PFSK-1 (cell line): Measurements from ENCODE around the gene MRPL19.

Experiments used
- FOXP2 ChIP-seq: optimal IDR thresholded peaks from 2 replicates; pipeline ENCODE3; 2011; ENCODE audit warnings: borderline replicate concordance, control low read depth, inconsistent platforms; ENCODE audit not compliant: insufficient read depth; ENCODE audit errors: extremely low read length, extremely low read depth
- POLR2AphosphoS5 ChIP-seq: IDR thresholded peaks from 2 replicates; pipeline ENCODE4 v1.6.1; 2012; ENCODE audit warnings: low read depth, mild to moderate bottlenecking, control low read depth, low read length, moderate library complexity
- REST ChIP-seq, 2 experiments: IDR thresholded peaks; 2 replicates each; pipeline versions ENCODE4 v1.6.1 to v1.8.0; 2011 to 2012; ENCODE audit warnings: low read depth in 2 of 2, low read length in 2 of 2, control low read depth in 1 of 2, inconsistent platforms in 1 of 2, mild to moderate bottlenecking in 1 of 2, moderate library complexity in 1 of 2; ENCODE audit not compliant: insufficient read depth in 1 of 2
- SIN3A ChIP-seq: IDR thresholded peaks from 2 replicates; pipeline ENCODE4 v1.6.1; 2012; ENCODE audit warnings: mild to moderate bottlenecking, low read length, moderate library complexity, borderline replicate concordance; ENCODE audit not compliant: insufficient read depth
- TAF1 ChIP-seq: IDR thresholded peaks from 2 replicates; pipeline ENCODE4 v1.6.1; 2012; ENCODE audit warnings: low read length, control low read depth, borderline replicate concordance; ENCODE audit not compliant: insufficient read depth

Gene MRPL19

DNA sequence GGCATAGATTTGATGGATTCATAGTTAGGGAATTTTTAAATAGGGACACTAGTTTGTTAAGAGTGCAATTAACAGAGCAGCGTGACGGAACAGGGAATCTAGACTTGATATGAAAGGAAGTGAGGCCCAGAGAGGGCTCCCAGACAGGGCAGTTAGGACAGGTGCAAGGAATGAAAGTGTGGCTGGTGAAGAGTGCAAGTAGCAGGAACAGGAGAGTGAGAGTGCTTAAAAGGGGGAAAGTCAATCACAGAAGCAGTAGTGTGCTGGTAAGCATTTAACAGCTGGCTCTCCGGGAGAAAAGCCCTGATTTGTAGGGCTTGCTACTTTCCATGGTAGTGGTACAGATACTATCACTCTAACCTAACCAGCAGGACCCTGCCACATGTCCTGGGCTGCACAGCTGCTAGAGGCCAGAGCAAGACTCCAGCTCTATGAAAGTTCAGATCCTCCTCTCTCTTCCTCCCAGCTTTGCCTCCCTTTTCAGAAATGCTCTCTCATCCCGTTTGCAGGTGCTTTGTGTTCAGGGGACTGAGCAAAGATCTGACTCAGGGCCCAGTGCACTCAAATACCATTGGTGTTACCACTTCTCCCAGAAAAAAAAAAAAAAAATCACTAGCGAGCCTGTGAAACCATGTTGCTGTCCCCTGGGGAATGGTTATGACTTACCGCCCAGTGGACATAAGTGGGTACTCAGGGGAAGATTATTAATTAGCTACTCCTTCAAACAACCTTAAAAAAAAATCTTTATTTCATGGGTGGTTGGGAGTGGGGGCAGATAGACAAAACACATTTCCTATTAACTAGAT is 82.2 kb downstream of the MRPL19 start:
- TF ChIP-seq FOXP2 (no peak), POLR2AphosphoS5 (no peak), SIN3A (no peak), REST (IDR thresholded peaks at IDR 0.05; ENCODE audit: insufficient read depth in 1 of 2, low read depth in 2 of 2, low read length in 2 of 2) (no peak), TAF1 (no peak)

DNA sequence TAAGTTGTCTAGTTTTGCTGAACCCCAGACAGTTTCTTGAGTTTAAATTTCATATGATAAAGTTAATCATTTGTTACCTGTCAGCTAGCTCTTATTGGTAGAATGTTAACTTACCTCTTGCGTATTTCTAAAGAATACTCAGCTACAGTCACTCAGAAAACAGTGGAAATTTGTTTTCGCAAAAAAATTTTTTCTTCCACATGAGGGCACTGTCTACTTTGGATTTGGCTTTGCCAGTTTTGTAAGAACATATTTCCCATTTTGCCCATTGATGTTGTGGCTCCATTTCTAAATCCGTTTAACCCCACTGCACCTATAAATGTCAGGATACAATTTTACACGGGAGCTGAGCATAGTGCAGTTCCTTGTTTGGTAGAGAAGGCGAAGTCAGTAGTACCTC is 83.3 kb downstream of the MRPL19 start:
- TF ChIP-seq POLR2AphosphoS5, result no peak
- no peak for TF ChIP-seq FOXP2
- TF ChIP-seq TAF1, result no peak
- TF ChIP-seq REST (IDR thresholded peaks at IDR 0.05; ENCODE audit: insufficient read depth in 1 of 2, low read depth in 2 of 2, low read length in 2 of 2), result no peak
- TF ChIP-seq SIN3A, result no peak

GRCh38 chr2:75736276-75736675 is 89.7 kb downstream of the MRPL19 start:
- TF ChIP-seq FOXP2 (no peak), SIN3A (no peak), POLR2AphosphoS5 (no peak), TAF1 (no peak), REST (IDR thresholded peaks at IDR 0.05; ENCODE audit: insufficient read depth in 1 of 2, low read depth in 2 of 2, low read length in 2 of 2) (no peak)

DNA sequence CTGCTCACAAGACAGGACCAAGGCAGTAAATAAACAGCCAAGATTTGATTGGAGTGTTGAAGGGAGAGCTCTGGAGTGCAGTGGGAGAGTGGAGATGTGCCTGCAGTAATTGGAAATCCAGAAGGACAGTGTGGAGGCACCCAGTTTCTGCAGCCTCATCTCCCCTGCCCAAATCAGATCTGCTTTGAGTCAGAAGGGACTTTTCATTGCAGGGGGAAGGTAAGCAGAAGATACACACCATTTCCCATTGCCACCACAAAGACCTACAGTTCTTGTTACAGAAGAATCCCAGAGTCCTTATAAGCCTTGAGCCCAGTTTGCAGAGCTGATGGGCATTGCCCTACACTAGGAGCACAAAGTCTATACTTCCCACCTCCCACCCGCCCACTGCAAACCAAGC is 91.4 kb downstream of the MRPL19 start:
- TF ChIP-seq POLR2AphosphoS5 (no peak), TAF1 (no peak), FOXP2 (no peak), REST (IDR thresholded peaks at IDR 0.05; ENCODE audit: insufficient read depth in 1 of 2, low read depth in 2 of 2, low read length in 2 of 2) (no peak), SIN3A (no peak)
